ENCODE results near the gene ZBTB45. TPM values are rescaled to one million over a fixed set of nuclear protein-coding genes. Genes with fewer than 3 reads are reported as not detected.

ZBTB45 gene
- total RNA-seq, 1 donor from 2014 or later = 2.2 TPM

GRCh38 chr19:58513213-58513693, 6.4 kb downstream of the ZBTB45 start:
- Histone ChIP-seq H3F3A (ENCODE audit: low read depth) (peaks cover 20% of the 10 kb centered on the region), H3K4me2 (no peak overlapping the region), H3K36me3 (no peaks in the 10 kb centered on the region), H4K20me1 (ENCODE audit: low read depth) (peaks cover 8% of the 10 kb centered on the region), H3K4me1 (peaks cover 9% of the 10 kb centered on the region), H3K27ac (no peak overlapping the region), H3K9me3 (ENCODE audit: low read depth) (no peaks in the 10 kb centered on the region), H3K27me3 (no peaks in the 10 kb centered on the region), H3K4me3 (no peak overlapping the region), H2AFZ (replicated peaks) (no peak overlapping the region), H3K79me2 (ENCODE audit: low read depth) (peaks cover 38% of the 10 kb centered on the region), H3K9ac (no peak overlapping the region)
- no peak for DNase-seq (ENCODE audit: low spot score)
- Mint-ChIP-seq H3K27me3 (ENCODE audit: insufficient read depth, low read depth) (peaks cover 5% of the 10 kb centered on the region), H3K27ac (no peak overlapping the region), H3K4me3 (no peak overlapping the region), H3K36me3 (peaks cover 13% of the 10 kb centered on the region), H3K4me1 (peaks cover 14% of the 10 kb centered on the region), H3K9me3 (no peaks in the 10 kb centered on the region)
- TF ChIP-seq EZH2 (IDR thresholded peaks at IDR 0.05) = no peak
- TF ChIP-seq EZH2phosphoT487 (IDR thresholded peaks at IDR 0.05) = no peak
- TF ChIP-seq CTCF (IDR thresholded peaks at IDR 0.05) = no peak

GRCh38 chr19:58511353-58512208, 8.0 kb downstream of the ZBTB45 start, which contains the start of gene SLC27A5:
SLC27A5 (minus strand) TSS chr19:58511992; CDS start chr19:58511955, 37 bp downstream.
- Mint-ChIP-seq H3K36me3 (peaks cover 18% of the 10 kb centered on the region), H3K4me3 (no peak within 1 kb of the TSS), H3K27ac (no peak within 1 kb of the TSS), H3K9me3 (peaks cover 8% of the 10 kb centered on the region), H3K27me3 (ENCODE audit: insufficient read depth, low read depth) (peaks cover 5% of the 10 kb centered on the region), H3K4me1 (peaks cover 10% of the 10 kb centered on the region)
- Histone ChIP-seq H3K79me2 (ENCODE audit: low read depth) (peaks cover 22% of the 10 kb centered on the region), H3K4me3 (no peak within 1 kb of the TSS), H2AFZ (replicated peaks) (no peak within 1 kb of the TSS), H3K36me3 (no peaks in the 10 kb centered on the region), H3K9ac (no peak within 1 kb of the TSS), H3K27me3 (no peaks in the 10 kb centered on the region), H3K4me1 (peaks cover 5% of the 10 kb centered on the region), H3K4me2 (no peak within 1 kb of the TSS), H3K27ac (no peak within 1 kb of the TSS), H3F3A (ENCODE audit: low read depth) (peaks cover 17% of the 10 kb centered on the region), H3K9me3 (ENCODE audit: low read depth) (no peaks in the 10 kb centered on the region), H4K20me1 (ENCODE audit: low read depth) (peaks cover 8% of the 10 kb centered on the region)
- TF ChIP-seq EZH2phosphoT487 (IDR thresholded peaks at IDR 0.05) (no peak), CTCF (IDR thresholded peaks at IDR 0.05) (no peak), EZH2 (IDR thresholded peaks at IDR 0.05) (no peak)
- no peak for DNase-seq (ENCODE audit: low spot score)

- H3K36me3 Mint-ChIP-seq = peaks cover 8% of the 10 kb centered on the region
- H3K9me3 ChIP-seq (ENCODE audit: low read depth) = no peaks in the 10 kb centered on the region
- peaks cover 10% of the 10 kb centered on the region for H3F3A ChIP-seq (ENCODE audit: low read depth)
- H3K36me3 ChIP-seq = no peaks in the 10 kb centered on the region
- peaks cover 8% of the 10 kb centered on the region for H4K20me1 ChIP-seq (ENCODE audit: low read depth)
- H3K27ac ChIP-seq = no peak overlapping the region
- H3K4me2 ChIP-seq = no peak overlapping the region
- no peak overlapping the region for H3K9ac ChIP-seq
- H3K27ac Mint-ChIP-seq = no peak overlapping the region
- peaks cover 5% of the 10 kb centered on the region for H3K27me3 Mint-ChIP-seq (ENCODE audit: insufficient read depth, low read depth)
- TF ChIP-seq CTCF (IDR thresholded peaks at IDR 0.05) (no peak), EZH2 (IDR thresholded peaks at IDR 0.05) (no peak), EZH2phosphoT487 (IDR thresholded peaks at IDR 0.05) (no peak)
- no peak overlapping the region for H2AFZ ChIP-seq (replicated peaks)
- no peak overlapping the region for H3K4me3 Mint-ChIP-seq
- peaks cover 5% of the 10 kb centered on the region for H3K4me1 ChIP-seq
- H3K4me3 ChIP-seq = no peak overlapping the region
- H3K27me3 ChIP-seq = no peaks in the 10 kb centered on the region
- H3K4me1 Mint-ChIP-seq = peaks cover under 1% of the 10 kb centered on the region
- DNase-seq (ENCODE audit: low spot score) = no peak
- peaks cover 8% of the 10 kb centered on the region for H3K9me3 Mint-ChIP-seq
- H3K79me2 ChIP-seq (ENCODE audit: low read depth) = peaks cover 10% of the 10 kb centered on the region
Observed at GRCh38 chr19:58510084-58510862, 9.3 kb downstream of the ZBTB45 start.

Measured in neural progenitor cell (in vitro differentiated cells).